HepG2 (cell line): ENCODE data around the gene MLX. TPM values are rescaled to one million over a fixed set of nuclear protein-coding genes. Genes with fewer than 3 reads are reported as not detected.

Experiments
- CCDC6 ChIP-seq: sonication (generic); formaldehyde crosslinking; IDR thresholded peaks from 2 replicates; pipeline ENCODE4 v1.8.1; 2022; ENCODE audit warnings: mild to moderate bottlenecking, missing genetic modification reagents, moderate library complexity
- EHMT2 ChIP-seq: fragments of 200-600 bp; sonication (generic); IDR thresholded peaks from 2 replicates; pipeline ENCODE4 v1.7.0; 2017; ENCODE audit warnings: antibody characterized with exemption, low read depth, low read length, borderline replicate concordance
- FOXC1 ChIP-seq: sonication (generic); formaldehyde crosslinking; IDR thresholded peaks from 2 replicates; pipeline ENCODE4 v1.8.0; 2022; ENCODE audit warnings: mild to moderate bottlenecking, missing genetic modification reagents, borderline replicate concordance
- GABPB1 ChIP-seq: IDR thresholded peaks from 2 replicates; pipeline ENCODE4 v1.6.1; 2016; ENCODE audit warnings: mild to moderate bottlenecking, missing genetic modification reagents, moderate library complexity, missing compliant biosample characterization
- HNRNPLL ChIP-seq: fragments of 200-400 bp; formaldehyde crosslinking; IDR thresholded peaks from 2 replicates; pipeline ENCODE4 v1.6.1; 2017; ENCODE audit warnings: mild to moderate bottlenecking, low read depth, low read length; ENCODE audit not compliant: poor library complexity, severe bottlenecking
- HOXA5 ChIP-seq: sonication (generic); formaldehyde crosslinking; IDR thresholded peaks from 2 replicates; pipeline ENCODE4 v1.4.0; 2020; ENCODE audit warnings: missing genetic modification reagents
- KDM5A ChIP-seq: fragments of 200-600 bp; sonication (generic); IDR thresholded peaks from 2 replicates; pipeline ENCODE4 v1.7.0; 2018; ENCODE audit warnings: antibody characterized with exemption, mild to moderate bottlenecking, low read length, borderline replicate concordance
- MBD4 ChIP-seq: IDR thresholded peaks from 2 replicates; pipeline ENCODE4 v1.6.1; 2012; ENCODE audit warnings: low read length, inconsistent platforms, borderline replicate concordance
- MTA3 ChIP-seq: sonication (generic); formaldehyde crosslinking; IDR thresholded peaks from 2 replicates; pipeline ENCODE4 v1.4.0; 2020; ENCODE audit warnings: missing genetic modification reagents
- NCOR1 ChIP-seq: fragments of 200-600 bp; sonication (generic); IDR thresholded peaks from 2 replicates; pipeline ENCODE4 v1.7.0; 2017; ENCODE audit warnings: antibody characterized with exemption, low read length, borderline replicate concordance
- NFYB ChIP-seq: sonication (generic); formaldehyde crosslinking; IDR thresholded peaks from 2 replicates; pipeline ENCODE4 v1.4.0; 2020; ENCODE audit warnings: missing genetic modification reagents
- PAWR ChIP-seq: sonication (generic); formaldehyde crosslinking; IDR thresholded peaks from 2 replicates; pipeline ENCODE4 v1.4.0; 2020; ENCODE audit warnings: missing genetic modification reagents, mild to moderate bottlenecking, borderline replicate concordance
- PTBP1 ChIP-seq: fragments of 200-400 bp; formaldehyde crosslinking; IDR thresholded peaks from 2 replicates; pipeline ENCODE4 v1.6.1; 2018; ENCODE audit warnings: low read length, low read depth; ENCODE audit not compliant: poor library complexity, severe bottlenecking
- RXRB ChIP-seq: IDR thresholded peaks from 2 replicates; pipeline ENCODE4 v1.6.1; 2016; ENCODE audit warnings: borderline replicate concordance, missing genetic modification reagents, missing compliant biosample characterization
- SAP130 ChIP-seq: IDR thresholded peaks from 2 replicates; pipeline ENCODE4 v1.6.1; 2016; ENCODE audit warnings: low read depth
- SP4 ChIP-seq: sonication (generic); formaldehyde crosslinking; IDR thresholded peaks from 2 replicates; pipeline ENCODE4 v1.8.1; 2023; ENCODE audit warnings: mild to moderate bottlenecking, missing genetic modification reagents
- SPEN ChIP-seq: sonication (generic); formaldehyde crosslinking; IDR thresholded peaks from 2 replicates; pipeline ENCODE4 v1.5.1; 2020; ENCODE audit warnings: low read depth, mild to moderate bottlenecking, missing genetic modification reagents
- TBX3 ChIP-seq: fragments of 450-650 bp; IDR thresholded peaks from 2 replicates; pipeline ENCODE4 v1.6.1; 2017; ENCODE audit warnings: antibody characterized with exemption, mild to moderate bottlenecking, inconsistent platforms, borderline replicate concordance
- ZNF264 ChIP-seq: sonication (generic); formaldehyde crosslinking; IDR thresholded peaks from 2 replicates; pipeline ENCODE4 v1.4.0; 2020; ENCODE audit warnings: missing genetic modification reagents
- ZNF468 ChIP-seq: sonication (generic); formaldehyde crosslinking; IDR thresholded peaks from 2 replicates; pipeline ENCODE4 v1.8.0; 2022; ENCODE audit warnings: mild to moderate bottlenecking, moderate library complexity, missing genetic modification reagents
- ZNF562 ChIP-seq: sonication (generic); formaldehyde crosslinking; IDR thresholded peaks from 2 replicates; pipeline ENCODE4 v1.8.0; 2022; ENCODE audit warnings: missing genetic modification reagents, borderline replicate concordance
- ZNF772 ChIP-seq: sonication (generic); formaldehyde crosslinking; IDR thresholded peaks from 2 replicates; pipeline ENCODE4 v1.5.0; 2020; ENCODE audit warnings: mild to moderate bottlenecking, missing genetic modification reagents
- ZSCAN30 ChIP-seq: sonication (generic); formaldehyde crosslinking; IDR thresholded peaks from 2 replicates; pipeline ENCODE4 v1.5.0; 2020; ENCODE audit warnings: mild to moderate bottlenecking, missing genetic modification reagents
- polyA plus RNA-seq, 8 experiments: library from polyadenylated mRNA; depleted of rRNA in 3 of 8; stranded (reverse) in 7 of 8; unstranded in 1 of 8; fragments of >200 nt; fragmentation: Illumina TruSeq in 4 of 8; extraction: Trizol in 4 of 8; gene quantifications; 2 replicates each; pipeline versions ENCODE4 v1.2.1 to v1.2.3, GENCODE V29; 2011 to 2016; ENCODE audit warnings: low read depth in 4 of 8, missing spikeins in 1 of 8, mixed read lengths in 1 of 8; ENCODE audit not compliant: insufficient read depth in 1 of 8
- total RNA-seq, 5 experiments: library from RNA; depleted of rRNA; stranded (reverse); fragments of >200 nt; fragmentation: Illumina TruSeq; extraction: Trizol; gene quantifications; 2 replicates each; pipeline ENCODE4 v1.2.3, GENCODE V29; 2016; ENCODE audit warnings: low read depth in 1 of 5
- TF ChIP-seq, protein P1 (sequence below): sonication (generic); formaldehyde crosslinking; IDR thresholded peaks from 2 replicates; pipeline ENCODE4 v1.8.1; 2023; ENCODE audit warnings: mild to moderate bottlenecking, missing genetic modification reagents
- TF ChIP-seq, protein P2 (sequence below): sonication (generic); formaldehyde crosslinking; IDR thresholded peaks from 2 replicates; pipeline ENCODE4 v1.8.1; 2023; ENCODE audit warnings: mild to moderate bottlenecking, missing genetic modification reagents
- TF ChIP-seq, protein P3 (sequence below): IDR thresholded peaks from 2 replicates; pipeline ENCODE4 v1.6.1; 2016; ENCODE audit warnings: mild to moderate bottlenecking, missing biosample characterization, missing genetic modification reagents
- TF ChIP-seq, protein P4 (sequence below): sonication (generic); formaldehyde crosslinking; IDR thresholded peaks from 2 replicates; pipeline ENCODE4 v1.8.0; 2022; ENCODE audit warnings: missing genetic modification reagents, mild to moderate bottlenecking, borderline replicate concordance

Gene MLX
- total and polyA plus RNA-seq, 2 of the 13 experiments (the other 11 are each of a cell fraction or from before 2014, with no cell fraction given), result 38.9 to 74.4 TPM

DNA sequence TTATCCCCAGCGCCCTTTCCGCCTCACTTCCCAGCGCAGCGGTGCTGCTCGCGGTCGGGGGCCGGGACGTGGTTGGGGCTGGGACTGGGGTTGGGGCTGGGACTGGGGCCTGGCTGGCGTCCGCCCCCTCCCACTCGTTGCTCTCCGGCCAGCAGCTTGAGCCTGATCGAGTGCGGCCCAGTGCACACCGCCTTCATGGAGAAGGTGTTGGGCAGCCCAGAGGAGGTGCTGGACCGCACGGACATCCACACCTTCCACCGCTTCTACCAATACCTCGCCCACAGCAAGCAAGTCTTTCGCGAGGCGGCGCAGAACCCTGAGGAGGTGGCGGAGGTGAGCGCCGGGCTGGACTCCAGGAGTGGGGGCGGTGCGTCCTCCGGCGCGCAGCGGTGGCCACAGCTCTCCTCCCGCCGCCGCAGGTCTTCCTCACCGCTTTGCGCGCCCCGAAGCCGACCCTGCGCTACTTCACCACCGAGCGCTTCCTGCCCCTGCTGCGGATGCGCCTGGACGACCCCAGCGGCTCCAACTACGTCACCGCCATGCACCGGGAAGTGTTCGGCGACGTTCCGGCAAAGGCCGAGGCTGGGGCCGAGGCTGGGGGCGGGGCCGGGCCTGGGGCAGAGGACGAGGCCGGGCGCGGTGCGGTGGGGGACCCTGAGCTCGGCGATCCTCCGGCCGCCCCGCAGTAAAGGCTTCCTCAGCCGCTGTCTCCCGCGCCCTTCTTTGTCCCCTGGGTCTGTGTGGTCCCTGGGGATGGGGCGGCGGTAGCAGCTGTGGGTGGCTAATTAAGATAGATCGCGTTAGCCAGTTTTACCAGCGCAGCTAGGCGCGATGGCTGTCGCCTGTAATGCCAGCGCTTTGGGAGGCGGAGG, 12.4 kb upstream of the MLX start (continued):
- TF ChIP-seq HOXA5 (CRISPR knock-in tag) (peak; percentile 96), EHMT2 (no peak), ZNF772 (CRISPR knock-in tag) (peak; percentile 87), ZNF468 (peak; percentile 84; the same call in 1 of the 2 replicates), HNRNPLL (peak; percentile 99), GABPB1 (CRISPR knock-in tag) (peak; percentile 97), RXRB (CRISPR knock-in tag) (peak; percentile 75), TBX3 (no peak), SP4 (peak; percentile 66), SAP130 (CRISPR knock-in tag) (peak; percentile 99), PAWR (no peak), FOXC1 (CRISPR knock-in tag) (peak; percentile 90), SPEN (peak; percentile 97), ZNF562 (CRISPR knock-in tag) (no peak), ZNF264 (CRISPR knock-in tag) (no peak), MBD4 (no peak), NCOR1 (no peak), PTBP1 (no peak), CCDC6 (CRISPR knock-in tag) (peak; percentile 97), ZSCAN30 (CRISPR knock-in tag) (no peak), NFYB (no peak; the same call in none of the 2 replicates), KDM5A (peak; percentile 76), MTA3 (CRISPR knock-in tag) (no peak)
- TF ChIP-seq, protein P1, sequence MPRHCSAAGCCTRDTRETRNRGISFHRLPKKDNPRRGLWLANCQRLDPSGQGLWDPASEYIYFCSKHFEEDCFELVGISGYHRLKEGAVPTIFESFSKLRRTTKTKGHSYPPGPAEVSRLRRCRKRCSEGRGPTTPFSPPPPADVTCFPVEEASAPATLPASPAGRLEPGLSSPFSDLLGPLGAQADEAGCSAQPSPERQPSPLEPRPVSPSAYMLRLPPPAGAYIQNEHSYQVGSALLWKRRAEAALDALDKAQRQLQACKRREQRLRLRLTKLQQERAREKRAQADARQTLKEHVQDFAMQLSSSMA (CRISPR knock-in tag), result peak; percentile 97
- TF ChIP-seq, protein P2, sequence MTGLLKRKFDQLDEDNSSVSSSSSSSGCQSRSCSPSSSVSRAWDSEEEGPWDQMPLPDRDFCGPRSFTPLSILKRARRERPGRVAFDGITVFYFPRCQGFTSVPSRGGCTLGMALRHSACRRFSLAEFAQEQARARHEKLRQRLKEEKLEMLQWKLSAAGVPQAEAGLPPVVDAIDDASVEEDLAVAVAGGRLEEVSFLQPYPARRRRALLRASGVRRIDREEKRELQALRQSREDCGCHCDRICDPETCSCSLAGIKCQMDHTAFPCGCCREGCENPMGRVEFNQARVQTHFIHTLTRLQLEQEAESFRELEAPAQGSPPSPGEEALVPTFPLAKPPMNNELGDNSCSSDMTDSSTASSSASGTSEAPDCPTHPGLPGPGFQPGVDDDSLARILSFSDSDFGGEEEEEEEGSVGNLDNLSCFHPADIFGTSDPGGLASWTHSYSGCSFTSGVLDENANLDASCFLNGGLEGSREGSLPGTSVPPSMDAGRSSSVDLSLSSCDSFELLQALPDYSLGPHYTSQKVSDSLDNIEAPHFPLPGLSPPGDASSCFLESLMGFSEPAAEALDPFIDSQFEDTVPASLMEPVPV (CRISPR knock-in tag), result peak; percentile 81; the same call in 1 of the 2 replicates
- TF ChIP-seq, protein P3, sequence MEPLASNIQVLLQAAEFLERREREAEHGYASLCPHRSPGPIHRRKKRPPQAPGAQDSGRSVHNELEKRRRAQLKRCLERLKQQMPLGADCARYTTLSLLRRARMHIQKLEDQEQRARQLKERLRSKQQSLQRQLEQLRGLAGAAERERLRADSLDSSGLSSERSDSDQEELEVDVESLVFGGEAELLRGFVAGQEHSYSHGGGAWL (CRISPR knock-in tag), result peak; percentile 96
- TF ChIP-seq, protein P4, sequence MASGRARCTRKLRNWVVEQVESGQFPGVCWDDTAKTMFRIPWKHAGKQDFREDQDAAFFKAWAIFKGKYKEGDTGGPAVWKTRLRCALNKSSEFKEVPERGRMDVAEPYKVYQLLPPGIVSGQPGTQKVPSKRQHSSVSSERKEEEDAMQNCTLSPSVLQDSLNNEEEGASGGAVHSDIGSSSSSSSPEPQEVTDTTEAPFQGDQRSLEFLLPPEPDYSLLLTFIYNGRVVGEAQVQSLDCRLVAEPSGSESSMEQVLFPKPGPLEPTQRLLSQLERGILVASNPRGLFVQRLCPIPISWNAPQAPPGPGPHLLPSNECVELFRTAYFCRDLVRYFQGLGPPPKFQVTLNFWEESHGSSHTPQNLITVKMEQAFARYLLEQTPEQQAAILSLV (CRISPR knock-in tag), result peak; percentile 97
